GOT3 (cell line): ENCODE data around the gene CPHXL.

Experiments
- DNase-seq: peaks from one replicate; lab custom pipeline; 2025; ENCODE audit warnings: mixed read lengths; lab: John Stamatoyannopoulos, UW

The CPHXL gene

DNA sequence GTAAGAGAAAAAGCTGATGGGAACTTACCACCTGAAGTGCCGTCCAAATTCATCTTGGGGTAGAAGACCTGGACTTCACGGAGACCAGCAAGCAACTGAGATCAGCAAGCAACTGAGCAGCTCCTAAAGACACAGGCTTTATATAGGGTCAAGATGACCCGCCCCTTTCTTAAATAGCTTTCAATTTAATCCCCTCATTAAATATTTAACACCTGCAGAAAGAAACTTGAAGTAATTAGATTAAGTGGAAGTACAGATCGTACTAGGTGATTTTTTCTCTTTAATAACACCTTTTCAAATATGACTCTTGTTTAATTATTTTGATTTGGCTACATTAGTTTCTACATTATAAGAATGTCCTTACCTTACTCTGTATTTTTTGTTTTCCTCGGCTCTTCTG, at the start of gene CPHXL:
CPHXL (minus strand) TSS at position 101 of the 400 bp plus-strand sequence; CDS start at position 53, 48 bp downstream.
- no peak for DNase-seq

DNA sequence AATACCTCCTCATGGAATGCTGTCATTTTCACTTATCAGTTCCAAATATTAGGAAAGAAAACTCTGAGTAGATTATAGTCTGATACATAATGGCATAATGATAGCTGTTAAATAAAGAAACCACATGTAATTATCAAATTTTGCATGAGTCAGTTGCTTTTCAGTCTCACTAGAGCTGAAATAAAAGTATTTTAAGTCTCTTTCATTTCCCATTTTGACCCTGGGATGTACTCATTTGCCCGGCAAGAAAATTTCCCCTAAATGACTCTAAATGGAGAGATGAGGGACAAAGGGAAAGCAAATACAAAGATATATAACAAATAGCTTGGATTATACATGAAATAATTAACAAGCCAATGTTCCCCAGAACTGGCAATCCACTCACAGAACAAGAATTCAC, 47.9 kb upstream of the CPHXL start:
- no peak for DNase-seq

DNA sequence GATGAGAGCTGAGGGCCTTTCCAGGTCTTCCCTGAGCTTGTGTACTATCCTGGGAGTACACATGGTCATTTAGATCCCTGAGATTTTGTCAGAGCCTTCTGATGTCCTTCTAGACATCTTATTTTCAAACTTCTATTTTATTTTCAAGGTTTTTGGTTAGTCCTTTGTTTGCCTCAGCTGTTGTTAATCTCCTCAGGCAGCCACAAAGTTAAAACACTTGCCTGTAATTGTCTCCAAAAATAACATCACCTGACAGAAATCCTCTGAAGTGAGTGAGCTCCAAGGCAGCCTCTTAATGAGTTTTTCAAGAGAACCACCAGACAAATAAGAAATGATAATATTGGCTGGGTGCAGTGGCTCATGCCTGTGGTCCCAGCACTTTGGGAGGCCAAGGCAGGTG, 43.8 kb upstream of the CPHXL start:
- no peak for DNase-seq

DNA sequence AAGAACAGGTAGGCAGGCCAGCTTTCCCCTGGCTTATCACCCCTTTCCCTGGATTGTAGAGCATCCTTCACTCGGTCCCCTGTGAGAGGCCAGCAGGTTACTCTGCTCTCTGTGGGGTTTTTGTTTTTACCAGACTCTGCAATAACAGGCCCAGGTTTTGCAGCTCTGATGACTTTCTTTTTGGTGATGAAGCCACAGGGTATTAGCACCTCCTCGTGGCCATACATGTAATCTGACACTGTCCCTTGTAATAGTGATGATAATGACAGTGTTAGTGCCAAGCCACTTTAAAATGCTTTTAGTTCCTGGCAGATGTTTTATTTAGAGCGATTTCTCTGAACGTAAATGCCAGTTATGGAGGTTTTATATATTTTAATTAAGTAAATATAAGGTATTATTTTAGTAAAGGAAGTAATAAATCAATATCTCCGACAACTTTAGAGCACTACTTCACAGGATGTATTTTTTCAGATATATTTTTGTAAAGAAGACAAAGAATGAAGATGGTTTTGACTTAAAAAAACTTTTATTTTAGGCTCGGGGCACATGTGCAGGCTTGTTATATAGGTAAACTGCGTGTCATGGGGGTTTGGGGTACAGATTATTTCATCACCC, 38.0 kb upstream of the CPHXL start:
- DNase-seq: no peak

DNA sequence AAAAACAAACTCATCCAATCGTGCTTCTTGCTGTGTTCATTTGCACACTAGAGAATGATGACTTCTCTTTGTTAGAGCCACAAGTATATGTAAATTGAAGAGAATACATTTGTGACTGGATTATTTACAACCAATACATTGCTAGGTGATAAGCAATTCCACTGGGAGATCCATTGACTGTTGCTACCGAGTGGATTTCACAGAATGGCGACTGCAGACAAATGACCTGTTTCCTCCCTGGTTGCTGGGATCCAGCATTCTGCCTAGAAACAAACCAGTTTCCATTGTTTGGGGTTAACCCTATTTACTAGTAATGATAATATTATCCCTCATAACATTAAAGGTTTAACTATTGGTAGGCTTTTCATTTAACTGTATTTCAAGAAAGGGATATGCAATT, 36.9 kb upstream of the CPHXL start:
- no peak for DNase-seq

DNA sequence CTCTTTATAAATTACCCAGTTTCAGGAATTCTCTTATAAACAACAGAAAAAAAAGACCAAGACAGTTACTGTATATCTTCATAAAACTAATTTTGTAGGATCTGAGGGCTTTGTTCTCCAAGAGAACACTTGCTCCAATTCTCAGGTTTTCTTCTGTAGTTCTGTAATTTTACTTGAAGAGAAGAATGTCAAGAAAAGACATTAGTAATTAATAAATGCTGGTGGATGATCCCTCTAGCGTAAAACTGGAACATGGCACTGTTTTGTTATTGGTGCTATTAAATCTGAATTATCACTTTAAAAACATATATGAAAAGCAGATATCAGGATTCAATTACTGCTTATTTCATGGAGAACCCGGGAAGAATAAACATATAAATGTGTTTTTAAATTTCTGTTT, 36.5 kb upstream of the CPHXL start:
- DNase-seq: no peak

DNA sequence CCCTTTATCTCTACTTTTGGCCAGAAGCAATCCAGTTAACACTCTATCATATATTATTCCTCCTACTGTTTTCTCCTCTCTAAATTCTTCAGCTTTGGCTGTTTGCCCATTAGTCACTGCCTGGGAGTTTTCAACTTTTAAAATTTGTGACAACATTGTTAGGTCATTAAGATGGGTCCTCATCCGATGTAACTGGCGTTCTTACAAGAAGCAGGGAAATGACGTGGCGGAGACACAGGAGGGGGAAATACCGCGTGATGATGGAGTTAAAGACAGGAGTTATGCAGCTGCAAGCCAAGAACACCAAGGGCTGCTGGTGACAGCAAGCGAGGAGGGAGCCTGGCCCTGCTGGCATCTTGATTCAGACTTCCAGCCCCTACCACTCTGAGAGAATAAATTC, 34.8 kb upstream of the CPHXL start:
- no peak for DNase-seq

DNA sequence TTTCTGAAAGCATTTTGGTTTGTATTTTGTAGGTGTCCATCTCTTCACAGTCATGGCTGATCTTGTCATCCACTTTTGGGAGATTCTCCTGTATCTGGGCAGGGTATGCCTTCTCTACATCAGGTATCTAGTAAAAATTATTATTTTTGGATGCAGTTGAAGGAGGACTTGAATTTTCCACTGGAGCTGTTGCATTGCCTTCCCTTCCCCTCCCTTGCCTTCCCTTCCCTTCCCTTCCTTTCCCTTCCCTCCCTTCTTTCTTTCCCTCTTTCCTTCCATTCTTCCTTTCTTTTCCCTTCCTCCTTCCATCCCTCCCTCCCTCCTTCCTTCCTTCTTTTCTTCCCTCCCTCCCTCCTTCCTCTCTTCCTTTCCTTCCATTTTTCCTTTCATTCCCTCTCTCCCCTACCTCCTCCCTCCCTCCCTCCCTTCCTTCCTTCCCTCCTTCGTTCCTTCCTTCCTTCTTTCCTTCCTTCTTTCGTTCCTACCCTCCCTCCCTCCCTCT, 33.8 kb upstream of the CPHXL start:
- DNase-seq: no peak

DNA sequence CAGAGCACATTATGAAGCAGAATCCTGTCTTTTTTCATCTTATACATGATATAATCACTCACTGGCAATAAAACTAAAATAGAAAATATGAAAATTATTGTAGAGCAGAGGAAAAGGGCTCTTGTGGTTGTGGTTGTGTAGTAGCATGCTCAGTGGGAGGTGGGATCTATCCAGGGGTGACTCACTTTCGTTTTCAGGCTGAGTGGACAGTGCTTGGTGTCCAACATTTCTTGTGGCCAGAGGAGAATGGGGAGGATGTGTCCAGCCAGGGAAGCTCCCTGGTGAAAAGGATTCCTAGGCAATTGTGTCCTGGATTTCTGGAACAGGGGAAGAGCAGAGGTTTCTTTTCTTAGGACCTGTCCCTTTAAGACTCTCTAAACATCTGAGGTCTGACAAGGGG, 31.9 kb upstream of the CPHXL start:
- DNase-seq: no peak

DNA sequence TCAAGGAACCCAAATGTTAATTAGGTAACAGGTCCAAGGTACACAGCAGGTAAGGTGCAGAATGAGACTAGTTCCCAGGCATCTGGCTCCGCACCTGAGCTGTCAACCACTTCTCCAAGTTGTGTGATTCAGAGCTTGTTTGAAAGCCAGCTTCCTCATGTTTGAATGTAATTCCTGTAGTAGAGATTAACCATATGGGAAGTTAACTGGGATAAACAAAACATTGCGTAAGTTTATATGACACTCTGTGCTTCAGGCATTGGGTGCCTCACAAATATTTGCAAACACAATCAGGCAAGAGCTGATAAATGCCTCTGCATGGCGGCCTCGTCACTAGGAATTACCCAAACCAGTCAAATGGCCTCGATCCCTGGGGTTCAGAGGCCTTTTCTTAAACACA, 27.9 kb upstream of the CPHXL start:
- no peak for DNase-seq

DNA sequence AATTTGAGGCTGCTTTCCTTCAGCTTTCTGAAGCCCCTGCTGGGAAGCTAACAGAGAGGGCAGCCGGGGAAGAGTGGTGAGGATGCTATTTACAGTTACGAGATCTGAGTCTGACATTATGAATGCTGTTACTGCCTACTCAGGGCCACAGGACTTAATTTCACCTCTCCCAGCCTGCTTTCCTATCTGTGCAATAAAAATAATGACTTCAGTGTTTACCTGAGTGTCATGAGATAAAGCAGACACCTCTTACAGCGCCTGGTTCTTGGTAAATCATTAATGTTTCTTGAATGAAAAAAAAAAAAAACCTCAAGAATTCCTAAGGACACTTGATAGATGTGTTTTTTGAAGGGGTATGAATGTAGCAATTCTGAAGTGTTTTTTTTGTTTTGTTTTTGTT, 24.2 kb upstream of the CPHXL start:
- DNase-seq: no peak

DNA sequence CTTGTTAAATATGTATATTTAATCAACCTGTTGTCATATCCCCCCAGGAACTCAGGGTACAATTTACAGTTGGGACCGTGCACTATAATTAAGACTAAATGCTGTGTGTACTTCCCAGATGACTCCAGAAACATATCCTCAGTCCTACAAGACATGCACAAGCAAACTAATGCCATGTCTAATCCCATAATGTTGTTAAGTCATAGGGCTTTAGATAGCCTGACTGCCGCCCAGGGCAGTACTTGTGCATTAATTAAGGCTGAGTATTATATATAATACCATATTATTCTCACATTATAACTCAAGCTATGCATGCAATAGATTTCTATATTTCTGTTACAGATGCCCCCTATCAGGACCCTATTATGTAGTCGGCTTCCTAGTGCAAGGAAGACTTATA, 20.1 kb upstream of the CPHXL start:
- no peak for DNase-seq

DNA sequence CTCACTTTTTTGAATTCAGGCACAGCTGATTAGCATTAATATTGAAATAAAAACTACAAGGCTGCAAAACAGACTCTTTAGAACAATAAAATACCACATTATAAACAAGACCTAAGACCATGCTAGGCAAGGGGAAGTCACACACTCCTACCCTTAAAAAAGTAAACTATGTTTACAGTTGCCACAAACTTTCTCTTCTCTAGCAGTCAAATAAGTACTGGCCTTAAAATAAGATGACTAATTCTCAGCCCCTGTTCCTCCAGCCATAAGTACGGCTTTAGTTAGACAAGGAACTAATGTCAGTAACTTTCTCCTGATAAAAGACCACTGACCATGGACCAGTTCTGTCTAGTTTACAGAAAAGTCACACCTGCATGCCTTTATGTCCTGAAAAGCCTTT, 19.5 kb upstream of the CPHXL start:
- DNase-seq: no peak

DNA sequence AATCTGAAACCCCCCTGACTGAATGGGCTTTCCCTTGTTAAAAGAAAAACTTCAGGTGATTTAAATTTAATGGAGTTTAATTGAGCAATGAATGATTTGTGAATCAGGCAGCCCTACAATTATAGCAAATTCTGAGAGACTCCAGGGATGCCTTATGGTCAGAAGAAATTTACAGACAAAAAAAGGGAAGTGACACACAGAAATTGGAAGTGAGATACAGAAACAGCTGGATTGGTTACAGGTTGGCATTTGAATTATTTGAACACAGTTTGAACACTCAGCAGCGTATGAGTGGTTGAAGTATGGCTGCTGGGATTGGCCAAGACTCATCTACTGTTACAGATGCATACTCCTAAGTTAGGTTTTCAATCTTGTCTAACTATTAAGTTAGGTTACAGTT, 19.0 kb upstream of the CPHXL start:
- DNase-seq: no peak

DNA sequence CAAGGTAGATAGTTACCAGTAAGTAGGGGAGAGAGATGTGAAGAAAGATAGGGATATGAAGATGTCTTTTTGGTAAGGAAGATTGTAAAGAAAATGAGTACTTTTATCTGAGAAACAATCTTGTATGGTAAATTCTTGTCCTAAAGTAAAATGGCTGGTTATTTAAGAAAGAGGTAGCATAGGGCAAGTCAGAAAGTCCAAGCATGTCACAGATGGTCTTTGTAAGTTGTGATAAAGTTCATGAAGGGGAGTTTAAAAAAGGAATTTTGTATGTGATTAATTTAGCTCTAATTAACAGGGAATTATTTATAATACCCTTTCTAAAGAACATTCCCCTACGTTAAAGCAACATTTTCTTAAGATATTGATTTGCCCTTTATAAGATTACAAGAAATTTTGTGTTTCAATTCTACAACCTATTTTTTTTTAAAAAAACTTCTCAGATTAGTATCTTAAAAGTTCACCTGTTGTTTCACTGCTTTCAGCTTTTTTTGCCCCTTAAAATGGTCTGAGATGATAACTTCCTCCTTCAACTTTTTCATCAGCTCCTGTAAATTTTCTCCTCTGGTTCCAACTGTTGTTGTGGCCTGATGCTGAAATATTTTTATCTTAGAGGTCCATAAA, 16.2 kb upstream of the CPHXL start:
- no peak for DNase-seq

DNA sequence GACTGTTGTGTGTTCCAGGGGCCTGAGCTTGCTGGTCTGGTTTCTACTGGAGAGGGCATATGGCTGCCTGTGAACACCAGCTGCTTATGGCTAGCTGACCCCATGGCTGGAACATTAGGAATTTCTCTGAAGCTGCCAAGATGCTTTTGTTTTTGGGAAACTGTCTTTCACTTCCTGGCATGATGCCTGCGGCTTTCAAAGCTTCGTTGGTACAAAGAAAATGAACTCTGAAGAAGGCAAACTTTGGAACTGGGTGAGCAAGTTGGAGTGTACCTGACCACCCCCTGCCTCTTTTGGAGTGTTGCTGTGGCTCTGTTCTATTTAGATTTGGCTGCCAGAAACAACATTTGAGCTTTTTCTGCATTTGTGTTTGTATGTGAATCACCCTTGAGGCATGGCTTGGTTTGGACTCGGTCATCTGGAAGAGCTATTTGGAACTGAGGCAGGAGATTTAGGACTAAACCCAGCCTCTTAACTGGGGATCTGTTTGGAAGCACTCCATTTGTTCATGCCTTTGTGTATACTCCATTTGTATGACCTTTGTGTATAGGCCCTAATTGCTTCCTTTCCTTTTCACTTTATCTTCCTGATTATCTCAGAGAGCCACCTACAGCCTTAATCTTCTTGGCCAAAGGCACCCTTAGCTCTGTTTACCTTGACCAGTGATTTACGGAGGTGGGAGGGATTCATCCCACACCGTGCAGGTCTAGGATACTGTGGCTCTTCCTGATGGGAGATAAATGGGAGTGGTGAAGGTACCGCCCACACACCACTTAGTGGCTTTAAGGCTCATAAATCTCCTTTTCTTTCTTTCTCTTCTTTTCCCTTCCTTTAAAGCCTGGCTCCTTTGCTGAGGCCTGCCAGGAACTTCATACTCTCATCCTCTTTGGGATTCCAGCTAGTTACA, 7.3 kb upstream of the CPHXL start:
- DNase-seq: no peak

DNA sequence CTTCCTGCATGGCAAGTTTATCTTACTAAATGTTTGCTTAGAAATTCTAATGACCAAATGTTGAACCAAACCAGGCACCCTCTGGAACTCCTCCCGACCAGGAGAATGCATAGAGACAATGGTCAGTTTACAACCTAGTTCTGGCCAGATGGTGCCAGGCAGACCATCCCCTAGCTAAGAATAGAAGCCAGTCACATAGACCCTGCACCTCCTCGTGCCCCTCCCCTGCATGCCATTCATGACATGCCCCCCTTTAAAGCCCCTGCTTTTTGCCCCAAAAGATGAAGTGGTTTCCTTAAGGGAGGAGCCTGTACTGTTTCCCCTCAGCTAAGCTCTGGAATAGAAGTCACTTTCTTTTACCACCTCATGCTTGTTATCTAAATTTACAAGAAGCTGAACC, 6.6 kb upstream of the CPHXL start:
- DNase-seq: no peak

DNA sequence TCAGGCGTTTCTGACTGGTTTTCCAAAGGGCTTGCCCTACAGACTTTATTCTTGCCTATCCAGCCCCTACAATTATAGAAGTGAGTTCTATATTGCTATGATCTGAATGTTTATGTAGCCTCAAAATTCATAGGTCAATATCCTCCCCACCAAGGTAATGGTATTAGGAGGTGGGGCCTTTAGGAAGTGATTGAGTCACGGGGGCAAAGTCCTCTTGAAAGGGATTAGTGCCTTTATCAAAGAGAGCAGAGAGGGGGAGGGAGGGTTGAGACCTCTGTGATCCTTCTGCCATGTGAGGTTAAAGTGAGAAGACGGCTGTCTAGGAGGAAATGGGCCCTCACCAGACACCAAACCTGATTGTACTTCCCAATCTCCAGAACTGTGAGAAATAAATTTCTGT, 931 bp upstream of the CPHXL start:
- DNase-seq: no peak

DNA sequence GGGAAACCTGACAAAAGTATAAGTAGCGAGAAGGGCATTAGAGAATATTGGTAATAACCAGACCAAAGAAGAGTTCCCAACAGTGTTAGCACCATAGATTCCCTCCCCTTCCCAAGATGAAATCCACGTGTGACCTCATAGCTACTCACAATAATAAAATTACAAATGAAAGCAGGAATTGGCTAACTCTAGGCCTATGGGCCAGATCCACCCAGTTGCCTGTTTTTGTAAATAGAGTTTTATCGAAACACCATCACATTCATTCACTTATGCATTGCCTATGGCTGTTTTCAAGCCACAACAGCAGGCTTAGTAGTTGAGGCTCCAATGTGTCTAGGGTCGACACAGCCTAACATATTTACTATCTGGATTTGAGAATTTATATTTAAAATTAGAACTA, 7.8 kb downstream of the CPHXL start:
- DNase-seq: no peak

DNA sequence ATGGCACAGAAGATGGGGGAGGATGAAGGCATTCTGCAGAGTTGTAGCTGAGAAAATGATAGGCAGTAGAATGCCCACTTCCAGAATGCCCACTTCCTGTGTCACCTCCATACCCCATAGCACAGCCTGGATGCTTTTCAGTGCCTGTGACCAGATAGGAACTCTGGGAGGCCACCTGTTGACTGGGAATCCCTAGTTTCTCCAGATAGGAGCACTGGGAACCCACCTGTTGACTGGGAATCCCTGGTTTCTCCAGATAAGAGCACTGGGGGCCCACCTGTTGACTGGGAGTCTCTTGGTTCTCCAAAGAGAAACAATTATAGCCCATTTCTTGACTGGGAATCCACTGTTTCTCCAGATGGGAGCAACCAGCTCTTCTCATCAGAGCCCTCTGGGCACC, 11.6 kb downstream of the CPHXL start:
- no peak for DNase-seq

DNA sequence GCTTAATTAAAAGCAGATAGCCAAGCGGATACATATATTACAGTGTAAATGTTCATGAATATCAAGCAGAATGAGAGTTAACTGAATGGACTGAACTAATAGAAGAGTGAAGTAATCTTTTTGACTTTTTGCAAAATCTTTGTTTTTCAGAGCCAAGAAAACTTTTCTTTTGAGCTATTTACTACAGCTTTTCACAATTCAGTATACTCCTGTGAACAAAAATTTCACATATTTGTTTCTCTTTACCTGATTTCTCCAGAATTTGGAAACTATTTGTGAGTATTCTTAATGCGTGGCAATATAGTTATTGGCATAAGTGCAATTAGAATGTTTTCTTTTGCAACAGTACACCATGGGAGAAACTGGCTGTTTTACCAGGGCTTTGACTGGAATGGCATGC, 15.9 kb downstream of the CPHXL start:
- no peak for DNase-seq

DNA sequence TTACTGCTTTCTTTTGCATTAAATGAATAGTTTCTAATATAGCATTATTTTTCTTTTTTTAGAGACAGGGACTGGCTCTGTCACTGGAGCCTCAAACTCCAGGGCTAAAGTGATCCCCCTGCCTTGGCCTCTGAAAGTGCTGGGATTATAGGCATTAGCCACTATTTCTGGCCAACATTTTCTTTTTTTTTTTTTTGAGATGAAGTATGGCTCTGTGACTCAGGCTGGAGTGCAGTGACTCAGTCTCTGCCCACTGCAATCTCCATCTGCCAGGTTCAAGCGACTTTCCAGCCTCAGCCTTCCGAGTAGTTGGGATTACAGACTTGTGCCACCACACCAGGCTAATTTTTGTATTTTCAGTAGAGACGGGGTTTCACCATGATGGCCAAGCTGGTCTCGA, 23.0 kb downstream of the CPHXL start:
- DNase-seq: no peak

DNA sequence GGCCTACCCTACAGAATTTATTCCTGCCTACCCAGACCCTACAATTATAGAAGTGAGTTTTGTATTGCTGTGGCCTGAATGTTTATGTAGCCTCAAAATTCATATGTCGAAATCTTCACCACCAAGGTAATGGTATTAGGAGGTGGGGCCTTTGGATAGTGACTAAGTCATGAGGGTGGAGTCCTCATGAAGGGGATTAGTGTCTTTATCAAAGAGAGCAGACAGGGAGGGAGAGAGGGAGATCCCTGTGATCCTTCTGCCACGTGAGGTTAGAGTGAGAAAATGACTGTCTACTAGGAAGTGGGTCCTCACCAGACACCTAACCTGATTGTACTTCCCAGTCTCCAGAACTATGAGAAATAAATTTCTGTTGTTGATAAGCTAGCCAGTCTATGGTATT, 24.0 kb downstream of the CPHXL start:
- DNase-seq: no peak
